Measurements from ENCODE around the gene MYL11. TPM values are rescaled to one million over a fixed set of nuclear protein-coding genes. Genes with fewer than 3 reads are reported as not detected.

The MYL11 gene
- total RNA-seq = not detected in 2 replicates

GRCh38 chr16:30374538-30374937 lies at the start of gene MYL11:
MYL11 (plus strand) TSS chr16:30374802; CDS start chr16:30374858, 56 bp downstream.

GRCh38 chr16:30355144-30355953 lies 19.3 kb upstream of the MYL11 start, which contains the start of gene CD2BP2:
CD2BP2 (minus strand) TSS chr16:30355308; CDS start chr16:30354681, 627 bp downstream.

GRCh38 chr16:30370456-30371247 lies 4.0 kb upstream of the MYL11 start, which contains the start of gene TBC1D10B:
TBC1D10B (minus strand) TSS chr16:30370494; CDS start chr16:30370183, 311 bp downstream.

GRCh38 chr16:30382111-30382881 lies 7.7 kb downstream of the MYL11 start, which contains the start of gene SEPTIN1:
SEPTIN1 (minus strand) TSS chr16:30382561; CDS start chr16:30382542, 19 bp downstream.

GRCh38 chr16:30395155-30395991 lies 20.8 kb downstream of the MYL11 start, which contains the start of gene ZNF48:
ZNF48 (plus strand) TSS chr16:30395420; CDS start chr16:30395795, 375 bp downstream.

GRCh38 chr16:30407102-30407803 lies 32.7 kb downstream of the MYL11 start, which contains the start of gene ZNF771:
ZNF771 (plus strand) TSS chr16:30407606; CDS start chr16:30408054, 448 bp downstream.

Other genes with a start within 250 kb of the MYL11 start
- 10.9 and 15.5 TPM in 2 replicates for gene CORO1A, start 191.2 kb upstream of the MYL11 start, total RNA-seq
- 177 and 301 TPM in 2 replicates for gene BOLA2B, start 181.1 kb upstream of the MYL11 start, total RNA-seq
- gene SLX1A, start 180.9 kb upstream of the MYL11 start, total RNA-seq = 45.4 and 53.1 TPM in 2 replicates
- gene SULT1A3, start 175.5 kb upstream of the MYL11 start, total RNA-seq = 2.4 and 5.3 TPM in 2 replicates
- 2.0 TPM in 1 of 2 replicates, not detected in the other for gene NPIPB13, start 126.3 kb upstream of the MYL11 start, total RNA-seq
- 47.6 and 63.2 TPM in 2 replicates for gene CD2BP2, start 19.5 kb upstream of the MYL11 start, total RNA-seq
- gene TBC1D10B, start 4.3 kb upstream of the MYL11 start, total RNA-seq = 33.5 and 36.0 TPM in 2 replicates
- gene SEPTIN1, start 7.8 kb downstream of the MYL11 start, total RNA-seq = not detected in 2 replicates
- 5.2 and 6.7 TPM in 2 replicates for gene ZNF48, start 20.6 kb downstream of the MYL11 start, total RNA-seq
- gene ZNF771, start 32.8 kb downstream of the MYL11 start, total RNA-seq = 7.7 and 9.0 TPM in 2 replicates
- 44.7 and 66.1 TPM in 2 replicates for gene DCTPP1, start 55.2 kb downstream of the MYL11 start, total RNA-seq
- gene SEPHS2, start 71.1 kb downstream of the MYL11 start, total RNA-seq = 15.9 and 20.4 TPM in 2 replicates
- gene ITGAL, start 97.9 kb downstream of the MYL11 start, total RNA-seq = not detected in 2 replicates
- gene ZNF768, start 151.8 kb downstream of the MYL11 start, total RNA-seq = 34.9 and 44.1 TPM in 2 replicates
- 5.7 and 7.0 TPM in 2 replicates for gene ZNF747, start 160.1 kb downstream of the MYL11 start, total RNA-seq
- gene ZNF764, start 183.6 kb downstream of the MYL11 start, total RNA-seq = 2.7 and 4.8 TPM in 2 replicates
- gene ZNF688, start 196.9 kb downstream of the MYL11 start, total RNA-seq = 7.9 and 9.8 TPM in 2 replicates
- gene ZNF785, start 210.9 kb downstream of the MYL11 start, total RNA-seq = 1.7 and 2.3 TPM in 2 replicates
- 4.9 and 5.8 TPM in 2 replicates for gene ZNF689, start 235.6 kb downstream of the MYL11 start, total RNA-seq